GM12878 (cell line): ENCODE data around the gene BEST1. TPM values are rescaled to one million over a fixed set of nuclear protein-coding genes. Genes with fewer than 3 reads are reported as not detected.

Source experiments
- ATAC-seq: fragments of 200-7000 bp; cut with Tn5 transposase; 3 replicates; pipeline ENCODE4 v1.9.1; 2020; ENCODE audit warnings: mild to moderate bottlenecking, moderate library complexity
- BruUV-seq: library from RNA; stranded (reverse); fragments of 400-500 nt; replicated peaks from 2 replicates; lab custom pipeline; 2021; lab: Mats Ljungman, UMichigan
- CTCF ChIA-PET: fragments of 300-600 bp; sonication (Branson Sonifier 250); formaldehyde crosslinking; extraction: SDS; loops from one replicate; lab custom pipeline; 2021; ENCODE audit warnings: inconsistent platforms; lab: Yijun Ruan, JAX
- POLR2A ChIA-PET: fragments of 350-600 bp; formaldehyde crosslinking; extraction: SDS; loops from one replicate; lab custom pipeline; 2021; ENCODE audit warnings: inconsistent platforms; lab: Charles Lee
- RAD21 ChIA-PET: fragments of 300-600 bp; sonication (Branson Sonifier 250); formaldehyde crosslinking; loops from one replicate; lab custom pipeline; 2023; ENCODE audit warnings: antibody characterized with exemption; ENCODE audit not compliant: unreplicated experiment; lab: Charles Lee
- SMC1A ChIA-PET: fragments of 300-600 bp; sonication (Branson Sonifier 250); formaldehyde crosslinking; loops from one replicate; lab custom pipeline; 2023; ENCODE audit not compliant: unreplicated experiment, uncharacterized antibody; lab: Charles Lee
- DNase-seq: peaks from one replicate; pipeline ENCODE4 v3.0.0-alpha.2; 2011; ENCODE audit warnings: low read depth, low spot score
- FAIRE-seq: peaks from 3 replicates; lab custom pipeline; 2011; peaks lifted over from hg19 to GRCh38; lab: Jason Lieb, UNC
- H2AFZ ChIP-seq: 2 replicates; pipeline ENCODE4 v1.6.0; 2011; ENCODE audit warnings: low read depth, low read length, control low read depth; ENCODE audit not compliant: control insufficient read depth
- H3K27ac ChIP-seq: 2 replicates; pipeline ENCODE4 v1.5.1; 2011; ENCODE audit warnings: control low read depth; ENCODE audit not compliant: control insufficient read depth, insufficient read depth
- H3K27me3 ChIP-seq, 2 experiments: replicated peaks in 1 of 2; 2 replicates each; pipeline versions ENCODE4 v1.6.0 to v1.6.1; 2011; ENCODE audit warnings: low read length in 1 of 2; ENCODE audit not compliant: control insufficient read depth in 2 of 2, insufficient read depth in 2 of 2
- H3K36me3 ChIP-seq, 2 experiments: 2 replicates each; pipeline ENCODE4 v1.5.1; 2011; ENCODE audit warnings: low read length in 1 of 2; ENCODE audit not compliant: control insufficient read depth in 2 of 2, insufficient read depth in 2 of 2
- H3K4me1 ChIP-seq: 2 replicates; pipeline ENCODE4 v1.6.1; 2011; ENCODE audit warnings: mild to moderate bottlenecking, low read length, moderate library complexity, mixed read lengths; ENCODE audit not compliant: control insufficient read depth, insufficient read depth
- H3K4me2 ChIP-seq: 2 replicates; pipeline ENCODE4 v1.6.0; 2011; ENCODE audit warnings: control low read depth; ENCODE audit not compliant: control insufficient read depth, insufficient read depth
- H3K4me3 ChIP-seq: fragments of 200-600 bp; sonication (generic); 2 replicates; pipeline ENCODE4 v1.5.1; 2016
- H3K79me2 ChIP-seq: 2 replicates; pipeline ENCODE4 v1.6.0; 2011; ENCODE audit warnings: low read length; ENCODE audit not compliant: control insufficient read depth, insufficient read depth
- H3K9ac ChIP-seq: 2 replicates; pipeline ENCODE4 v1.8.0; 2011; ENCODE audit warnings: low read length, control low read depth, mixed read lengths; ENCODE audit not compliant: control insufficient read depth, insufficient read depth
- H3K9me3 ChIP-seq: replicated peaks from 3 replicates; pipeline ENCODE4 v1.5.1; 2011; ENCODE audit warnings: mild to moderate bottlenecking, low read length; ENCODE audit not compliant: control insufficient read depth, insufficient read depth
- H4K20me1 ChIP-seq: 2 replicates; pipeline ENCODE4 v1.6.0; 2011; ENCODE audit not compliant: control insufficient read depth, insufficient read depth
- BCL3 ChIP-seq: IDR thresholded peaks from 2 replicates; pipeline ENCODE4 v1.6.1; 2011; ENCODE audit warnings: borderline replicate concordance, low read depth, mild to moderate bottlenecking, moderate library complexity, low read length; ENCODE audit not compliant: insufficient read depth, poor library complexity, severe bottlenecking
- EED ChIP-seq: sonication (generic); IDR thresholded peaks from 2 replicates; pipeline ENCODE4 v1.6.1; 2016; ENCODE audit warnings: antibody characterized with exemption, low read depth
- EGR1 ChIP-seq, 2 experiments: IDR thresholded peaks; 1 replicate in 1 of 2; 2 replicates in 1 of 2; pipeline ENCODE4 v1.6.1; 2011 to 2012; ENCODE audit warnings: low read depth in 2 of 2, low read length in 2 of 2, borderline replicate concordance in 1 of 2, mild to moderate bottlenecking in 1 of 2, moderate library complexity in 1 of 2
- ETV6 ChIP-seq, 2 experiments: fragments of 450-650 bp in 1 of 2; IDR thresholded peaks in 1 of 2; conservative IDR thresholded peaks in 1 of 2; 2 replicates each; pipeline ENCODE4 v1.6.1; 2014; ENCODE audit warnings: antibody characterized with exemption in 1 of 2, borderline replicate concordance in 1 of 2, low read depth in 1 of 2, mild to moderate bottlenecking in 1 of 2, moderate library complexity in 1 of 2
- FOS ChIP-seq: IDR thresholded peaks from 3 replicates; pipeline ENCODE4 v1.6.1; 2011; ENCODE audit warnings: borderline replicate concordance; ENCODE audit not compliant: insufficient read length; ENCODE audit errors: extremely low read depth
- GATAD2B ChIP-seq: fragments of 450-650 bp; conservative IDR thresholded peaks from 2 replicates; pipeline ENCODE4 v1.6.1; 2017; ENCODE audit warnings: low read depth, mild to moderate bottlenecking, moderate library complexity
- HSF1 ChIP-seq: fragments of 150-350 bp; IDR thresholded peaks from 2 replicates; pipeline ENCODE4 v1.6.1; 2014; ENCODE audit warnings: mild to moderate bottlenecking, low read depth, low read length
- KLF5 ChIP-seq: fragments of 450-650 bp; IDR thresholded peaks from 2 replicates; pipeline ENCODE4 v1.6.1; 2014; ENCODE audit warnings: mild to moderate bottlenecking; ENCODE audit not compliant: partially characterized antibody
- LARP7 ChIP-seq: fragments of 450-650 bp; IDR thresholded peaks from 2 replicates; pipeline ENCODE4 v1.6.1; 2017; ENCODE audit warnings: mild to moderate bottlenecking
- NRF1 ChIP-seq: conservative IDR thresholded peaks from 2 replicates; pipeline ENCODE4 v1.6.1; 2011; ENCODE audit warnings: mild to moderate bottlenecking, low read depth, low read length, improper control_type of control experiment
- PAX5 ChIP-seq: IDR thresholded peaks from 2 replicates; pipeline ENCODE4 v1.6.1; 2011; ENCODE audit warnings: low read depth, low read length, borderline replicate concordance
- RAD51 ChIP-seq: fragments of 450-650 bp; IDR thresholded peaks from 2 replicates; pipeline ENCODE4 v1.6.1; 2016; ENCODE audit warnings: moderate library complexity, mild to moderate bottlenecking, inconsistent platforms
- ZBED1 ChIP-seq: IDR thresholded peaks from 2 replicates; pipeline ENCODE4 v1.6.1; 2016; ENCODE audit warnings: borderline replicate concordance
- WGBS: methylation state at CpG from one replicate; pipeline ENCODE4 v1.1.6; 2016; ENCODE audit warnings: low lambda C conversion rate; ENCODE audit not compliant: insufficient replicate concordance, insufficient coverage; ENCODE audit errors: missing lambda C conversion rate; 5-methylcytosine and 5-hydroxymethylcytosine counted together
- in situ Hi-C: fragments of 300-500 bp; cut with MboI; formaldehyde crosslinking; loops from 9 replicates; pipeline ENCODE4 v1.14.3; 2018; ENCODE audit warnings: mixed read lengths
- intact Hi-C: fragments of 100-400 bp; cut with micrococcal nuclease; formaldehyde crosslinking; loops from one replicate; pipeline ENCODE4 v1.14.2; 2022; ENCODE audit not compliant: unreplicated experiment
- polyA plus RNA-seq, 11 experiments: library from polyadenylated mRNA; depleted of rRNA in 4 of 11; unstranded in 6 of 11; stranded (reverse) in 5 of 11; fragments of >200 nt; fragmentation: Nextera tagmentation in 4 of 11; fragmentation: Illumina TruSeq in 1 of 11; extraction: Ambion mirVana in 4 of 11; extraction: Trizol in 1 of 11; gene quantifications; 1 replicate in 1 of 11; 2 replicates in 10 of 11; pipeline versions ENCODE4 v1.2.1 to v1.2.3, GENCODE V29; 2011 to 2016; ENCODE audit warnings: inconsistent platforms in 2 of 11, missing spikeins in 2 of 11, low read depth in 1 of 11
- total RNA-seq, 4 experiments: library from RNA; depleted of rRNA in 3 of 4; stranded (reverse); fragments of >200 nt in 3 of 4; fragmentation: Illumina TruSeq in 1 of 4; extraction: Trizol in 1 of 4; gene quantifications; 2 replicates each; pipeline versions ENCODE4 v1.2.1 to v1.2.3, GENCODE V29; 2013 to 2021

The BEST1 gene
- total and polyA plus RNA-seq, 10 of the 15 experiments (the other 5 are each of a cell fraction or from before 2014, with no cell fraction given) = 0.03 to 3.4 (median 0.15) TPM; not detected in 1

GRCh38 chr11:61901397-61901796 is 48.8 kb upstream of the BEST1 start:
- no peaks in the 10 kb centered on the region for H3K9me3 ChIP-seq
- H3K36me3 ChIP-seq = no peaks in the 10 kb centered on the region
- ChIA-PET CTCF (interaction anchor here (2.1 to 11.4 kb wide), 5 partner anchors 47 to 208 kb away, joined by 10 to 321 read pairs (median 126); partner anchors contain the start of gene BEST1), POLR2A (no interaction called here), SMC1A (interaction anchor here (1.0 to 11.0 kb wide), 3 partner anchors 46 to 182 kb away, joined by 3 to 168 read pairs (median 4); no protein-coding TSS in a partner anchor), RAD21 (interaction anchor here (1.6 to 9.3 kb wide), 2 partner anchors 46 to 180 kb away, joined by 5 to 175 read pairs; no protein-coding TSS in a partner anchor)
- no TSS peak for BruUV-seq
- no peak overlapping the region for H3K4me3 ChIP-seq
- FAIRE-seq (no peak), DNase-seq (no peak), ATAC-seq (no peak)
- 64% methylated on average over 10 of the region's 10 CpGs for WGBS
- in situ Hi-C loops (no loop called here), intact Hi-C loops (no loop called here)
- H2AFZ ChIP-seq = no peak overlapping the region
- no peak overlapping the region for H3K27ac ChIP-seq
- H4K20me1 ChIP-seq = no peaks in the 10 kb centered on the region
- no peak overlapping the region for H3K9ac ChIP-seq
- H3K4me1 ChIP-seq = no peaks in the 10 kb centered on the region
- peaks cover 0 to 1% of the 10 kb centered on the region in 2 experiments; a peak in 1 of 4 replicates for H3K27me3 ChIP-seq
- TF ChIP-seq KLF5 (no peak), BCL3 (no peak), PAX5 (no peak), EED (no peak), GATAD2B (no peak), HSF1 (no peak), EGR1 (IDR thresholded peaks at IDR 0.05; ENCODE audit: borderline replicate concordance in 1 of 2, low read depth in 2 of 2, low read length in 2 of 2) (no peak), NRF1 (no peak), ETV6 (conservative IDR thresholded peaks at IDR 0.05 in 1 of 2, IDR thresholded peaks at IDR 0.05 in 1 of 2; ENCODE audit: borderline replicate concordance in 1 of 2, low read depth in 1 of 2) (no peak), FOS (no peak), LARP7 (no peak), RAD51 (no peak), ZBED1 (no peak)
- H3K79me2 ChIP-seq = no peaks in the 10 kb centered on the region
- H3K4me2 ChIP-seq = no peak overlapping the region
